DMS53 treated with DMSO at 0.1 percent for 48 hours (cell line): ENCODE measurements around the gene ZBTB43.

Experiments used
- DNase-seq: peaks from one replicate; lab custom pipeline; 2025; ENCODE audit not compliant: unreplicated experiment; lab: John Stamatoyannopoulos, UW

The ZBTB43 gene

DNA sequence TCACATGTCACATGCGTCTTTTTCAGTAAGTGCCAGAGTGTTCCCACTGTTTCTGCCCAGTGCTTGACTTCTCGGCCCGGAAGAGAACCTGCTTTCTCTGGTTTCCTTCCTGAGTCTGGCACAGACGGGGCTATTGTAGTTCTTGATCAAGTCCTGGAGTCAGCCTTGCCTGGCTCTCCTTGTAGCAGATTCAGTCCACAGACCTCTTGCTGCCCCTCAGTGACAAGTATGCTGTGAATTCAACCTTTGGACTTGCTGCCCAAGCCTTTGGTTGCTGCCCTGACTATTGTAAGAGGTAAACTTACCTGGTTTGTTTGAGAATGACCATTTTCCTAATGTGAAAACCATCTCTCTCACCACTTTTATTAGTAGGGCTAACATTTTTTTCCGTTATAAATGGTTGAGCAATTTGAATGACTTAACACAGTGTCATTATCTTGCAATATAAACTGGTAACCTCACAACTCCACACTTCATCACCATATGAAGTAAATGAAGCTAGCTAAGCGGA lies 80.3 kb downstream of the ZBTB43 start:
- no peak for DNase-seq

DNA sequence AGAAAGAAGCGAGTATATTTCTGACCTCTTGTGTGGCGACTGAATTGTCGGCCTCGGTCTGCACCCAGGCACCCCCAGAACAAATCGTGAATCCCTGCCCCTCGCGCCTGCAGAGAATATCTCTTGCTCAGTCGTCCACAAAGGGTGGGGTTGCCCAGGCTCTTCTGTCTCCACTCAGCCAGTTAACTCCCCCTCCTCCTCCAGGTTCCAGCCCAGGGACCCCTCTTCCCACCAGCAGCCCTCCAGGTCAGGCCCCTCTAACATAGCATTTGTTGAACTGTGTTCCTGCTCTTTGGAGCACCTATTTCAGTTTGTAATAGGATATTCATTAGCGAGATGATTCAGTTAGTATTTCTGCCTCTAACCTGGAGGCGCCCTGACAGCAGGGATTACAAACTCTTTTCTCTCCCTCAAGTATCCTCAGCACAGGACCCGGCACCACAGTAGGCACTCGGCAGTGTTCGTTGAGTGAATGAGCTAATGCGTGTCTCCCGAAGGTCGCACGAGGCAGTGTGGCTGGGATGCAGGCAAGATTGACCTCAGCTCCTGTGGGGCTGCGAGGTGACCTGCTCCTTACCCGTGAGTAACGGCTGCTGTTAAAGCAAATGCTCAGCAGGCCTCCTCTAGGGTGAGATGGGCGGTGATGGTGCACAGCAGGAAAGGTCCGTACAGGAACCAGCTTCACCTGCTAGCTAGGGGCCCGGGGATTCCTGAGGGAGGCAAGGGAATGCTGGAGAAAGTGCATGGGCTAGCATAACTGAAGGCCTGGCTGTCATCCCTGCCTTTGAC lies 81.4 kb downstream of the ZBTB43 start:
- no peak for DNase-seq

DNA sequence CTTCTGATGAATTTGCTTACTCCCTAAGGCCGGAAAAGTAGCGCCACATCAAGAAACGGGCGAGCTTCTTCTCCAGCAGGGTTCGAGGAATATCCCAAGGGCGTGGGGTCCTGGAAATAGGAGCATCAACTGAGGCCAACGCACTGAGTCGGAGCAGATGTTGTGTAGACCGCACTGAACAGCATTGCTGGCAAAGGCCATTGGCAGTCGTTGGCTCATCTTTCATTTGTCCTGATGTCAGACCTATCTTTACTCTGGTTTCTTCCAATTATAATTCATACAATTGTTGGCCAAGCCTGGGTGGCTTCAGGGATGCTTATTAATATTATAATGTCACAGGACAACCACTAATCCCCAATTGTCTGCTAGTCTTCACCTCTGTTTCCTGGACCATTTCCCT lies 82.1 kb downstream of the ZBTB43 start:
- DNase-seq, result no peak
